ENCODE measurements around the gene AFF3.

The AFF3 gene

GRCh38 chr2:99926986-99927385 is 215.4 kb downstream of the AFF3 start:
- TF ChIP-seq TOX (CRISPR knock-in tag; IDR thresholded peaks at IDR 0.05; ENCODE audit: borderline replicate concordance) (no peak), ISL1 (CRISPR knock-in tag; IDR thresholded peaks at IDR 0.05) (no peak), PATZ1 (CRISPR knock-in tag; IDR thresholded peaks at IDR 0.05; ENCODE audit: borderline replicate concordance) (no peak), ZNF565 (CRISPR knock-in tag; conservative IDR thresholded peaks at IDR 0.05; ENCODE audit: low read depth) (no peak), CSDC2 (CRISPR knock-in tag; IDR thresholded peaks at IDR 0.05) (no peak), ESRRG (CRISPR knock-in tag; IDR thresholded peaks at IDR 0.05) (no peak)
- TF ChIP-seq, protein P1, sequence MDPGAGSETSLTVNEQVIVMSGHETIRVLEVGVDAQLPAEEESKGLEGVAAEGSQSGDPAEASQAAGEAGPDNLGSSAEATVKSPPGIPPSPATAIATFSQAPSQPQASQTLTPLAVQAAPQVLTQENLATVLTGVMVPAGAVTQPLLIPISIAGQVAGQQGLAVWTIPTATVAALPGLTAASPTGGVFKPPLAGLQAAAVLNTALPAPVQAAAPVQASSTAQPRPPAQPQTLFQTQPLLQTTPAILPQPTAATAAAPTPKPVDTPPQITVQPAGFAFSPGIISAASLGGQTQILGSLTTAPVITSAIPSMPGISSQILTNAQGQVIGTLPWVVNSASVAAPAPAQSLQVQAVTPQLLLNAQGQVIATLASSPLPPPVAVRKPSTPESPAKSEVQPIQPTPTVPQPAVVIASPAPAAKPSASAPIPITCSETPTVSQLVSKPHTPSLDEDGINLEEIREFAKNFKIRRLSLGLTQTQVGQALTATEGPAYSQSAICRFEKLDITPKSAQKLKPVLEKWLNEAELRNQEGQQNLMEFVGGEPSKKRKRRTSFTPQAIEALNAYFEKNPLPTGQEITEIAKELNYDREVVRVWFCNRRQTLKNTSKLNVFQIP (CRISPR knock-in tag; IDR thresholded peaks at IDR 0.05; ENCODE audit: borderline replicate concordance, low read depth): no peak
- TF ChIP-seq, protein P2, sequence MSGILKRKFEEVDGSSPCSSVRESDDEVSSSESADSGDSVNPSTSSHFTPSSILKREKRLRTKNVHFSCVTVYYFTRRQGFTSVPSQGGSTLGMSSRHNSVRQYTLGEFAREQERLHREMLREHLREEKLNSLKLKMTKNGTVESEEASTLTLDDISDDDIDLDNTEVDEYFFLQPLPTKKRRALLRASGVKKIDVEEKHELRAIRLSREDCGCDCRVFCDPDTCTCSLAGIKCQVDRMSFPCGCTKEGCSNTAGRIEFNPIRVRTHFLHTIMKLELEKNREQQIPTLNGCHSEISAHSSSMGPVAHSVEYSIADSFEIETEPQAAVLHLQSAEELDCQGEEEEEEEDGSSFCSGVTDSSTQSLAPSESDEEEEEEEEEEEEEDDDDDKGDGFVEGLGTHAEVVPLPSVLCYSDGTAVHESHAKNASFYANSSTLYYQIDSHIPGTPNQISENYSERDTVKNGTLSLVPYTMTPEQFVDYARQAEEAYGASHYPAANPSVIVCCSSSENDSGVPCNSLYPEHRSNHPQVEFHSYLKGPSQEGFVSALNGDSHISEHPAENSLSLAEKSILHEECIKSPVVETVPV (CRISPR knock-in tag; IDR thresholded peaks at IDR 0.05): no peak
- ATAC-seq: no peak

DNA sequence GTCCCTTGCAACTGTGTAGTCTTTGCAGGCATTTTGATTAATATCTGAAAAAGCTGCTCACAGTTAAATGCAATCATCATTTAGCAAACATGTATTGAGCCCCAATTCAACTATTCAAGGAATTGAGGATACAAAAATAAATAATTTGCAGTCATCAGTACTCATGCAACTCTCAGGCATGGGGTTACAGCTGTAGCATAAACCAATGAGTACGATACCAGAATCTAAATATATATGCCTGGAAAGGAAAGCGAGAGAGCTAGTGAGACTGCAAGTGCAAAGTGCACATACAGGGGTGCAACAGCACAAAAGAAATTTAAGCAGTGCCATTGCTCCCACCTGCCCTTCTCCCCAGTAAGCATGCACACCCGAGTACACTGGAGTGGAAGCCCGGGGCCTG is 216.4 kb downstream of the AFF3 start:
- TF ChIP-seq, protein P1 (CRISPR knock-in tag; IDR thresholded peaks at IDR 0.05; ENCODE audit: borderline replicate concordance, low read depth): no peak
- TF ChIP-seq ZFP3 (CRISPR knock-in tag; IDR thresholded peaks at IDR 0.05): no peak
- no peak for TF ChIP-seq CSDC2 (CRISPR knock-in tag; IDR thresholded peaks at IDR 0.05)
- no peak for TF ChIP-seq ESRRG (CRISPR knock-in tag; IDR thresholded peaks at IDR 0.05)
- no peak for TF ChIP-seq TCF4 (CRISPR knock-in tag; IDR thresholded peaks at IDR 0.05; ENCODE audit: borderline replicate concordance)
- TF ChIP-seq, protein P2 (CRISPR knock-in tag; IDR thresholded peaks at IDR 0.05): no peak
- TF ChIP-seq ZNF70 (CRISPR knock-in tag; IDR thresholded peaks at IDR 0.05): no peak
- TF ChIP-seq ZNF8 (CRISPR knock-in tag; IDR thresholded peaks at IDR 0.05): no peak
- TF ChIP-seq TOX (CRISPR knock-in tag; IDR thresholded peaks at IDR 0.05; ENCODE audit: borderline replicate concordance): no peak
- ATAC-seq: no peak

DNA sequence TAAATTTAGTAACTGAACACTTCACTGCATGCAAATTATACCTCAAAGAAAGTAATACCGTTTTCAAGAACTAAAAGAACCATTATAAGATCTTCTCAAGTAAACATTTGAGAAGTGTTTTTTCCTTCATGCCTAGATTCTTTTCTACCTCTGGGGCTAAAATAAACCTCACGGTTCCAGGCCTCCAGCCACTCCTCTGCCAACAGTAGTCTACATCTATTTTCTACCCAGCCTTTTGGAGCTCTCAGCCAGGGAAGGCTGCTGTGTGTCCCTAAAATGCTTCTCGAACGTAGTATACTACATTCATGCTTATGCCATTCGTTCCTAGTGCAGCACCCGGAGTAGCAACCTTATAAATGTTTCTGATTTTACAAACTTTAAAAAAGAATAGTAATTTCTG is 219.7 kb downstream of the AFF3 start:
- ATAC-seq: no peak
- TF ChIP-seq TSHZ2 (CRISPR knock-in tag; IDR thresholded peaks at IDR 0.05): no peak
- no peak for TF ChIP-seq TOX (CRISPR knock-in tag; IDR thresholded peaks at IDR 0.05; ENCODE audit: borderline replicate concordance)
- no peak for TF ChIP-seq TCF4 (CRISPR knock-in tag; IDR thresholded peaks at IDR 0.05; ENCODE audit: borderline replicate concordance)
- TF ChIP-seq ZNF70 (CRISPR knock-in tag; IDR thresholded peaks at IDR 0.05): no peak
- no peak for TF ChIP-seq CSDC2 (CRISPR knock-in tag; IDR thresholded peaks at IDR 0.05)
- no peak for TF ChIP-seq ESRRG (CRISPR knock-in tag; IDR thresholded peaks at IDR 0.05)
- no peak for TF ChIP-seq SNAI2 (CRISPR knock-in tag; IDR thresholded peaks at IDR 0.05)
- no peak for TF ChIP-seq ISL1 (CRISPR knock-in tag; IDR thresholded peaks at IDR 0.05)
- no peak for TF ChIP-seq ARNTL (CRISPR knock-in tag; IDR thresholded peaks at IDR 0.05; ENCODE audit: borderline replicate concordance, low read depth)
- TF ChIP-seq CREB5 (CRISPR knock-in tag; IDR thresholded peaks at IDR 0.05; ENCODE audit: low read depth): no peak
- no peak for TF ChIP-seq ZC3H10 (CRISPR knock-in tag; IDR thresholded peaks at IDR 0.05)
- no peak for TF ChIP-seq RARB (CRISPR knock-in tag; IDR thresholded peaks at IDR 0.05)
- TF ChIP-seq, protein P1 (CRISPR knock-in tag; IDR thresholded peaks at IDR 0.05; ENCODE audit: borderline replicate concordance, low read depth): no peak
- TF ChIP-seq ZNF8 (CRISPR knock-in tag; IDR thresholded peaks at IDR 0.05): no peak

Data from SK-N-SH treated with all-trans-retinoic acid at 6 μM for 48 hours (cell line).